HEK293T (cell line): ENCODE results near the gene OXSM.

Source experiments
- CTCF ChIA-PET: fragments of 350-600 bp; formaldehyde crosslinking; extraction: SDS; loops from one replicate; lab custom pipeline; 2021; ENCODE audit warnings: antibody characterized with exemption, inconsistent platforms; lab: Yijun Ruan, JAX
- POLR2A ChIA-PET: fragments of 350-600 bp; formaldehyde crosslinking; extraction: SDS; loops from one replicate; lab custom pipeline; 2020; ENCODE audit warnings: antibody characterized with exemption, inconsistent platforms; lab: Yijun Ruan, JAX
- DNase-seq: peaks from one replicate; pipeline ENCODE4 v3.0.0; 2012; ENCODE audit warnings: mixed read lengths; ENCODE audit errors: extremely low spot score
- ARNT ChIP-seq: fragments of 450-650 bp; IDR thresholded peaks from 2 replicates; pipeline ENCODE4 v1.6.1; 2017; ENCODE audit warnings: mild to moderate bottlenecking
- BHLHE40 ChIP-seq: fragments of 450-650 bp; IDR thresholded peaks from 2 replicates; pipeline ENCODE4 v1.6.1; 2016; ENCODE audit warnings: mild to moderate bottlenecking, moderate library complexity, borderline replicate concordance
- CTBP1 ChIP-seq: fragments of 450-650 bp; IDR thresholded peaks from 2 replicates; pipeline ENCODE4 v1.6.1; 2016; ENCODE audit warnings: borderline replicate concordance
- ELF4 ChIP-seq: fragments of 450-650 bp; IDR thresholded peaks from 2 replicates; pipeline ENCODE4 v1.6.1; 2017; ENCODE audit warnings: antibody characterized with exemption
- FOXA1 ChIP-seq: fragments of 450-650 bp; IDR thresholded peaks from 2 replicates; pipeline ENCODE4 v1.6.1; 2016; ENCODE audit warnings: mild to moderate bottlenecking
- FOXK2 ChIP-seq: fragments of 450-650 bp; IDR thresholded peaks from 2 replicates; pipeline ENCODE4 v1.6.1; 2016; ENCODE audit warnings: mild to moderate bottlenecking
- FOXM1 ChIP-seq: fragments of 450-650 bp; IDR thresholded peaks from 2 replicates; pipeline ENCODE4 v1.6.1; 2017; ENCODE audit warnings: mild to moderate bottlenecking, borderline replicate concordance
- HDGF ChIP-seq: fragments of 450-650 bp; IDR thresholded peaks from 2 replicates; pipeline ENCODE4 v1.6.1; 2017; ENCODE audit warnings: antibody characterized with exemption, borderline replicate concordance
- L3MBTL2 ChIP-seq: fragments of 450-650 bp; conservative IDR thresholded peaks from 2 replicates; pipeline ENCODE4 v1.6.1; 2016; ENCODE audit warnings: mild to moderate bottlenecking
- LEF1 ChIP-seq: fragments of 450-650 bp; IDR thresholded peaks from 2 replicates; pipeline ENCODE4 v1.6.1; 2017; ENCODE audit warnings: mild to moderate bottlenecking, borderline replicate concordance
- NFRKB ChIP-seq: fragments of 450-650 bp; IDR thresholded peaks from 2 replicates; pipeline ENCODE4 v1.6.1; 2016; ENCODE audit warnings: mild to moderate bottlenecking, moderate library complexity
- SP1 ChIP-seq: fragments of 450-650 bp; IDR thresholded peaks from 2 replicates; pipeline ENCODE4 v1.6.1; 2017
- SUZ12 ChIP-seq: fragments of 450-650 bp; IDR thresholded peaks from 2 replicates; pipeline ENCODE4 v1.6.1; 2016; ENCODE audit warnings: mild to moderate bottlenecking
- TARDBP ChIP-seq: fragments of 450-650 bp; IDR thresholded peaks from 2 replicates; pipeline ENCODE4 v1.6.1; 2016
- ZNF384 ChIP-seq: fragments of 450-650 bp; IDR thresholded peaks from 2 replicates; pipeline ENCODE4 v1.6.1; 2016
- TF ChIP-seq, protein P1 (sequence below): fragments of 450-650 bp; IDR thresholded peaks from 2 replicates; pipeline ENCODE4 v1.6.1; 2016

OXSM gene

DNA sequence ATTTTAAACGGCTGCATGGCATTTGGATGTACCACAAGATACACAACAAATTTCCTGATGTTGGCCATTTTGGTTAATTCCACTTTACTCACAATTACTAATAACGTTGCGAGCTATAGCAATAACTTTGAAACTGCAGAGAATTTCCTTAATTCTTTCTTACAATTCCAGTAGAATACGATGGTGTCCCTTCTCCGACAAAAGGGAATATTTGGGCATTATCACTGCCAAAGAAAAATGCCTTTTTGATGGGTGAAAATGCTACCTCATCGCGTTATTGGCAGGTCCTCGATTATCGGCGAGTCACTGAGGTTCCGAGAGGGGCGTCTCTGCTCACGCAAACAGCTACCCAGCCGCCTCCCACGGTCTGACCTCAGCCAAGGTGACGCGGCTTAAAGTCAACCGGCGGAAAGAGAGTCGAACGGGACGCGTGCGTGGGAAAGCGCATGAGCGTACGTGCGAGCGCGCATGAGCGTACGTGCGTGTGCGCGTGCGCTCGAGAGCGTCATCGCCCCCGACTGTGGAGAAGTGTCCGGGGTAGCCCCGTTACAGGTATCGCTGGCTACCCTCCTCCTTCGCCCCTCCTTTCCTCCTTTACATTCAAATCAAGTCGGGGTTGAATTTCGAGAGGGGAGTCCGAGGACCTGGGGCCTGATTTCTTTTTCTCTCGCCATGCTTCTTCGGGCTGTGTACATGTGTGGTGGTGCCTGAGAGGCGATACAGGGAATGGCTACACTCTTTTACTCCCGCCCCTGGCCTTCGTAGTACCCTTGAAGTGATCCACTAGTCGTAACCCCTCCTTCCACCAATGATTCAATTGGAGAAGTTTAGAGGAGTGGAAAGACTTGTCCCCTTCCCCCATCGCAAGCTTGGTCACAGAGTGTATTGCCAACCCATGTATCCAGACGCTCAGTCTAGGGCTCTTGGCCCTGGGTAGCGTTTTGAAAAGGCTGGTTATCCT is at the start of gene OXSM:
Gene OXSM, plus strand, starts transcription at position 495 of the 961 bp plus-strand sequence. CDS start 931 bp downstream, outside the sequence.
- ChIA-PET POLR2A (interaction anchor here (1.0 to 1.4 kb wide), 3 partner anchors 13 to 142 kb away, joined by 3 read pairs; no protein-coding TSS in a partner anchor), CTCF (no interaction called here)
- DNase-seq = peak; percentile 84
- TF ChIP-seq BHLHE40 = no peak
- TF ChIP-seq CTBP1 = 0 out of 2 replicates have a peak, but pooled peaks have one; percentile 41
- no peak for TF ChIP-seq LEF1
- TF ChIP-seq NFRKB = no peak
- no peak for TF ChIP-seq FOXK2
- TF ChIP-seq L3MBTL2 = peak; percentile 94
- no peak for TF ChIP-seq ZNF384

DNA sequence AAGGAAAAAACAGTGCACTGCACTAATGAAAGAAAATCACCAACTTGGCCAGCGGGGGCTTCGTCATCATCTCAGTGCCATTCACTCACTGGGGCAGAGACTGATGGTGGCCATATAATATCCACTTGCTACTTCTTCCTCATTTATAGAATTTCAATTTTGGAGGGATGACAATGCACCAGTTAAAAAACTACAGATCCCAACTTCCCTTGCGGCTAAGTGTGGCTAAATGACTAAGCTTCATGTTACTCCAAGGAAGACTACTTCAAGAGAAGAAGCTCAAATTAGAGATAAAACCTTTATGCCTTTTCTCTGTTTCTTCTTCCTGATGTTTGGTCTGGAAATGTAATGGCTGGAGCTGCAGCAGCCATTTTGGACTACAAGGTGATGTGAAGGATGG is 45.4 kb upstream of the OXSM start:
- POLR2A ChIA-PET = no interaction called here
- CTCF ChIA-PET = no interaction called here
- no peak for DNase-seq
- TF ChIP-seq SUZ12 = no peak
- no peak for TF ChIP-seq FOXM1
- no peak for TF ChIP-seq FOXA1
- no peak for TF ChIP-seq FOXK2
- TF ChIP-seq SP1 = no peak
- TF ChIP-seq NFRKB = no peak
- TF ChIP-seq ZNF384 = no peak

- POLR2A ChIA-PET = no interaction called here
- CTCF ChIA-PET = no interaction called here
- TF ChIP-seq BHLHE40 = no peak
- TF ChIP-seq SP1 = no peak
- TF ChIP-seq, protein P1, sequence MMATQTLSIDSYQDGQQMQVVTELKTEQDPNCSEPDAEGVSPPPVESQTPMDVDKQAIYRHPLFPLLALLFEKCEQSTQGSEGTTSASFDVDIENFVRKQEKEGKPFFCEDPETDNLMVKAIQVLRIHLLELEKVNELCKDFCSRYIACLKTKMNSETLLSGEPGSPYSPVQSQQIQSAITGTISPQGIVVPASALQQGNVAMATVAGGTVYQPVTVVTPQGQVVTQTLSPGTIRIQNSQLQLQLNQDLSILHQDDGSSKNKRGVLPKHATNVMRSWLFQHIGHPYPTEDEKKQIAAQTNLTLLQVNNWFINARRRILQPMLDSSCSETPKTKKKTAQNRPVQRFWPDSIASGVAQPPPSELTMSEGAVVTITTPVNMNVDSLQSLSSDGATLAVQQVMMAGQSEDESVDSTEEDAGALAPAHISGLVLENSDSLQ = no peak
- no peak for TF ChIP-seq SUZ12
- TF ChIP-seq NFRKB = no peak
- TF ChIP-seq TARDBP = no peak
- DNase-seq = no peak
Measured at GRCh38 chr3:25747033-25747432, 42.9 kb upstream of the OXSM start.

DNA sequence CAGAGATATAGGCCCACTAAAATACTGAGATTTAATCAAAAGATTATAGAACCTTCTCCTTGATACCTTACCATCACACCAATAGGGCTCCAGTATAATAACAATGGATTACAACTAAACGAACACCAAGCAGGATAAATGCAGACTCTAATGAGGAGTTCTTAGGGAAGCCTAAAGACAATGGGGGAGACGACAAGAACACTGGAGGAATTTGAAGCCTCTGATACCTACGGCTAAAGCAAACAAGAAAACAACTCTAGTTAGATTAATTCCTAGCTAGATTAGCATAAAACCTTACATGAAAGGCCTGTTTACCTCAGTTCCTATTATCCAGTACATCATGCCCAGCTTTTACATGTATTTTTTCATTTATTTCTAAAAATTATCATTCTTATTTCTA is 41.7 kb upstream of the OXSM start:
- CTCF ChIA-PET = no interaction called here
- POLR2A ChIA-PET = no interaction called here
- DNase-seq = no peak
- no peak for TF ChIP-seq LEF1
- TF ChIP-seq ELF4 = no peak
- no peak for TF ChIP-seq NFRKB
- TF ChIP-seq SUZ12 = no peak
- no peak for TF ChIP-seq BHLHE40
- no peak for TF ChIP-seq ZNF384
- no peak for TF ChIP-seq FOXA1
- TF ChIP-seq FOXK2 = no peak
- TF ChIP-seq CTBP1 = no peak
- no peak for TF ChIP-seq L3MBTL2
- TF ChIP-seq SP1 = no peak
- TF ChIP-seq, protein P1 = no peak
- no peak for TF ChIP-seq HDGF
- no peak for TF ChIP-seq FOXM1
- no peak for TF ChIP-seq TARDBP
- no peak for TF ChIP-seq ARNT

DNA sequence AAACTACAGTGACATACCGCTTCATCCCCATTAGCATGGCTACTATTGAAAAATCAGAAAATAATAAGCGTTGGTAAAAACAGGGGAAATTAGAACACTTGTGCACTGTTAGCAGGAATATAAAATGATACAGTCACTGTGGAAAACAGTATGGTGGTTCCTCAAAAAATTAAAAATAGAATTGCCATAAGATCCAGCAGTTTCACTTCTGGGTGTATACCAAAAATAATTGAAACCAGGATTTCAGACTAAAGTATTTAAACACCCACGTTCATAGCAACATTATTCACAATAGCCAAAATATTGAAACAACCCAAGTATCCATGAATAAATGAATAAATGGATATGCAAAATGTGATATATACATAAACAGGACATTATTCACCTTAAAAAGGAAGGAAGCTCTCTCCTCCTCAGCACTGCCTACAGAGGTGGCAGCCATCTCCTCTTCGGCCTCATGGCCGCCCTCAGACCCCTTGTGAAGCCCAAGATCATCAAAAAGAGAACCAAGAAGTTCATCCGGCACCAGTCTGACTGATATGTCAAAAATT is 40.8 kb upstream of the OXSM start:
- POLR2A ChIA-PET = no interaction called here
- TF ChIP-seq LEF1 (no peak), TARDBP (no peak), SP1 (no peak), ARNT (no peak), FOXK2 (no peak), ZNF384 (no peak)
- CTCF ChIA-PET = no interaction called here

DNA sequence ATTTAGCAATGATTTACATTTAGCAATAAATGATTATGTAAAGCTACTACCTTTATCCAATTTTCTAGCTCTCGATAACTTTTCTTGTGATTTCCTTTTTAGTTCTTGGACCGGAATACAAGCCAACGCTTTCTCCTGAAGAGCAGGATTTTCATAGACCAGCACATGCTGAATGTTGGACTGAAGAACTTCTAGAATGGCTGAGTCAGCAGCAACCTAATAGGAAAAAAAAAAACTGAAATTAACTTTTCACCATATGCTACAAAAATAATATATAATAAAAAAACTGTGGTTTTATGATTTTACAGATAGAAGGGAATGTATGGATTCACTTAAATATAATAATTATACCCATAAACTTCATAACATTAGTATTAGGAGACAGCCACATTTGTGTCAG is 38.8 kb upstream of the OXSM start:
- ChIA-PET CTCF (no interaction called here), POLR2A (no interaction called here)
- TF ChIP-seq ARNT (no peak), LEF1 (no peak), SP1 (no peak), SUZ12 (no peak), NFRKB (no peak), ELF4 (no peak), TARDBP (no peak), FOXK2 (no peak), HDGF (no peak), ZNF384 (no peak), CTBP1 (no peak), FOXM1 (no peak), FOXA1 (no peak), BHLHE40 (no peak), L3MBTL2 (no peak)
- TF ChIP-seq, protein P1 = no peak
- DNase-seq = no peak

More for the DNA sequence above, 40.8 kb upstream of the OXSM start:
- no peak for DNase-seq
